ENCODE data around the gene MYOM3. TPM values are rescaled to one million over a fixed set of nuclear protein-coding genes. Genes with fewer than 3 reads are reported as not detected.

MYOM3 gene
- total RNA-seq, 1 experiment from 2014 or later = 0.04 TPM

GRCh38 chr1:24149866-24150233, 37.9 kb upstream of the MYOM3 start:
- H3K9me2 ChIP-seq (replicated peaks; ENCODE audit: low read length) = no peaks in the 10 kb centered on the region
- H3K79me2 ChIP-seq (ENCODE audit: low read length) = no peaks in the 10 kb centered on the region
- no peaks in the 10 kb centered on the region for H3K27me3 ChIP-seq (ENCODE audit: low read length)
- peak overlapping the region; percentile 67 for H3K9ac ChIP-seq (ENCODE audit: low read length)
- no TSS peak for BruUV-seq (replicated peaks)
- H3K27ac ChIP-seq (ENCODE audit: low read length) = peak overlapping the region; percentile 77
- ChIA-PET CTCF (interaction anchor here (0.6 to 2.3 kb wide), 13 partner anchors 37 to 1276 kb away, joined by 3 to 41 read pairs (median 8); partner anchors contain the start of genes IFNLR1 and NIPAL3), POLR2A (ENCODE audit: unreplicated experiment) (interaction anchor here (0.5 to 1.1 kb wide), 6 partner anchors 36 to 501 kb away, joined by 3 to 15 read pairs (median 8); no protein-coding TSS in a partner anchor)
- no peaks in the 10 kb centered on the region for H3F3A ChIP-seq (ENCODE audit: low read length, unreplicated experiment)
- peak overlapping the region; percentile 83 for H2AFZ ChIP-seq (ENCODE audit: low read length)
- H4K20me1 ChIP-seq (ENCODE audit: low read length) = no peaks in the 10 kb centered on the region
- peak overlapping the region; percentile 68 for H3K4me3 ChIP-seq (ENCODE audit: low read length)
- H3K4me1 ChIP-seq (ENCODE audit: insufficient read depth, low read length) = peaks cover 23% of the 10 kb centered on the region
- H3K36me3 ChIP-seq (ENCODE audit: low read depth, low read length) = no peaks in the 10 kb centered on the region
- H3K4me2 ChIP-seq (ENCODE audit: low read length) = peak overlapping the region; percentile 92
- intact Hi-C loops (cut with micrococcal nuclease) = loop anchor here (1.0 to 2.0 kb wide), 2 partner anchors 37 to 241 kb away; partner anchors contain the start of gene IFNLR1
- ATAC-seq = peak; percentile 78
- peak; percentile 87 for DNase-seq
- H3K9me3 ChIP-seq (ENCODE audit: low read length) = no peaks in the 10 kb centered on the region
- TF ChIP-seq EZH2phosphoT487 (IDR thresholded peaks at IDR 0.05; ENCODE audit: borderline replicate concordance, low read length) = no peak
- TF ChIP-seq, protein P1, sequence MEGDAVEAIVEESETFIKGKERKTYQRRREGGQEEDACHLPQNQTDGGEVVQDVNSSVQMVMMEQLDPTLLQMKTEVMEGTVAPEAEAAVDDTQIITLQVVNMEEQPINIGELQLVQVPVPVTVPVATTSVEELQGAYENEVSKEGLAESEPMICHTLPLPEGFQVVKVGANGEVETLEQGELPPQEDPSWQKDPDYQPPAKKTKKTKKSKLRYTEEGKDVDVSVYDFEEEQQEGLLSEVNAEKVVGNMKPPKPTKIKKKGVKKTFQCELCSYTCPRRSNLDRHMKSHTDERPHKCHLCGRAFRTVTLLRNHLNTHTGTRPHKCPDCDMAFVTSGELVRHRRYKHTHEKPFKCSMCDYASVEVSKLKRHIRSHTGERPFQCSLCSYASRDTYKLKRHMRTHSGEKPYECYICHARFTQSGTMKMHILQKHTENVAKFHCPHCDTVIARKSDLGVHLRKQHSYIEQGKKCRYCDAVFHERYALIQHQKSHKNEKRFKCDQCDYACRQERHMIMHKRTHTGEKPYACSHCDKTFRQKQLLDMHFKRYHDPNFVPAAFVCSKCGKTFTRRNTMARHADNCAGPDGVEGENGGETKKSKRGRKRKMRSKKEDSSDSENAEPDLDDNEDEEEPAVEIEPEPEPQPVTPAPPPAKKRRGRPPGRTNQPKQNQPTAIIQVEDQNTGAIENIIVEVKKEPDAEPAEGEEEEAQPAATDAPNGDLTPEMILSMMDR (conservative IDR thresholded peaks at IDR 0.05; ENCODE audit: low read depth, low read length) = no peak
- no peak for TF ChIP-seq EZH2 (IDR thresholded peaks at IDR 0.05; ENCODE audit: low read length, unreplicated experiment)

GRCh38 chr1:24147816-24148215, 35.9 kb upstream of the MYOM3 start:
- intact Hi-C loops (cut with micrococcal nuclease) = no loop called here
- TF ChIP-seq EZH2phosphoT487 (IDR thresholded peaks at IDR 0.05; ENCODE audit: borderline replicate concordance, low read length) (no peak), EZH2 (IDR thresholded peaks at IDR 0.05; ENCODE audit: low read length, unreplicated experiment) (no peak)
- TF ChIP-seq, protein P1 (conservative IDR thresholded peaks at IDR 0.05; ENCODE audit: low read depth, low read length) = no peak
- Histone ChIP-seq H3K4me3 (ENCODE audit: low read length) (no peak overlapping the region), H3K36me3 (ENCODE audit: low read depth, low read length) (no peaks in the 10 kb centered on the region), H3F3A (ENCODE audit: low read length, unreplicated experiment) (no peaks in the 10 kb centered on the region), H3K9ac (ENCODE audit: low read length) (no peak overlapping the region), H3K79me2 (ENCODE audit: low read length) (no peaks in the 10 kb centered on the region), H3K9me3 (ENCODE audit: low read length) (no peaks in the 10 kb centered on the region), H3K27ac (ENCODE audit: low read length) (no peak overlapping the region), H2AFZ (ENCODE audit: low read length) (no peak overlapping the region), H4K20me1 (ENCODE audit: low read length) (no peaks in the 10 kb centered on the region), H3K4me1 (ENCODE audit: insufficient read depth, low read length) (peaks cover 28% of the 10 kb centered on the region), H3K4me2 (ENCODE audit: low read length) (no peak overlapping the region), H3K27me3 (ENCODE audit: low read length) (no peaks in the 10 kb centered on the region), H3K9me2 (replicated peaks; ENCODE audit: low read length) (no peaks in the 10 kb centered on the region)
- ATAC-seq (no peak), DNase-seq (no peak)
- POLR2A ChIA-PET (ENCODE audit: unreplicated experiment) = no interaction called here
- no TSS peak for BruUV-seq (replicated peaks)
- CTCF ChIA-PET = interaction anchor here (0.5 kb wide), 1 partner anchor 243 kb away, joined by 3 read pairs; no protein-coding TSS in a partner anchor

DNA sequence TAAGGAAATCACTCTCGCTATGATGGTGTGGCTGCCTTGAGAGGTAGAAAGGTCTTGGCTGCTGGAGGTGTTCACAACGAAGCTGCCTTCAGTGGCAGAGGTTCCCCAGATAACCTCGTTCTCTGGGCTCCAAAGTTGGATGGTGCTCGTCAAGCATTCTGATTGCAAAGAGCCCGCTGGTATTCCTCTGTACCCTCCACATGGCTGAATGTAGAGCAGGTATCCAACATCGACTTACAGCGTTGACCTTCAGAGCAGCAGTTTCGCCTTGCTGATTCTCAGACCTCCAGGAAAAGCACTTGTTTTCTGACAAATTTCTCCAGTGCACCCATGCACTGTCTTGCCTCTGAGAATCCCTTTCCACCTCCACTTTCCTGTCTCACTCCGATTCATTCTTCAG, 35.3 kb upstream of the MYOM3 start:
- Histone ChIP-seq H3K36me3 (ENCODE audit: low read depth, low read length) (no peaks in the 10 kb centered on the region), H3K4me1 (ENCODE audit: insufficient read depth, low read length) (peaks cover 34% of the 10 kb centered on the region), H2AFZ (ENCODE audit: low read length) (no peak overlapping the region), H3F3A (ENCODE audit: low read length, unreplicated experiment) (no peaks in the 10 kb centered on the region), H3K9me2 (replicated peaks; ENCODE audit: low read length) (no peaks in the 10 kb centered on the region), H3K9ac (ENCODE audit: low read length) (no peak overlapping the region), H3K9me3 (ENCODE audit: low read length) (no peaks in the 10 kb centered on the region), H4K20me1 (ENCODE audit: low read length) (no peaks in the 10 kb centered on the region), H3K27me3 (ENCODE audit: low read length) (no peaks in the 10 kb centered on the region), H3K4me2 (ENCODE audit: low read length) (no peak overlapping the region), H3K79me2 (ENCODE audit: low read length) (no peaks in the 10 kb centered on the region), H3K27ac (ENCODE audit: low read length) (no peak overlapping the region), H3K4me3 (ENCODE audit: low read length) (no peak overlapping the region)
- CTCF ChIA-PET = no interaction called here
- DNase-seq = no peak
- TF ChIP-seq EZH2phosphoT487 (IDR thresholded peaks at IDR 0.05; ENCODE audit: borderline replicate concordance, low read length) = no peak
- TF ChIP-seq, protein P1 (conservative IDR thresholded peaks at IDR 0.05; ENCODE audit: low read depth, low read length) = no peak
- TF ChIP-seq EZH2 (IDR thresholded peaks at IDR 0.05; ENCODE audit: low read length, unreplicated experiment) = no peak
- intact Hi-C loops (cut with micrococcal nuclease) = no loop called here
- POLR2A ChIA-PET (ENCODE audit: unreplicated experiment) = no interaction called here
- BruUV-seq (replicated peaks) = no TSS peak
- ATAC-seq = no peak

Measured in PC-3 (cell line).